ENCODE data around the gene ANKRD34A. TPM values are rescaled to one million over a fixed set of nuclear protein-coding genes. Genes with fewer than 3 reads are reported as not detected.
A peak's percentile ranks its signal among the peaks of the same experiment; 100 is the strongest.

Gene ANKRD34A
- total RNA-seq, 4 donors from 2014 or later, result 0.26 to 5.0 (median 0.61) TPM

DNA sequence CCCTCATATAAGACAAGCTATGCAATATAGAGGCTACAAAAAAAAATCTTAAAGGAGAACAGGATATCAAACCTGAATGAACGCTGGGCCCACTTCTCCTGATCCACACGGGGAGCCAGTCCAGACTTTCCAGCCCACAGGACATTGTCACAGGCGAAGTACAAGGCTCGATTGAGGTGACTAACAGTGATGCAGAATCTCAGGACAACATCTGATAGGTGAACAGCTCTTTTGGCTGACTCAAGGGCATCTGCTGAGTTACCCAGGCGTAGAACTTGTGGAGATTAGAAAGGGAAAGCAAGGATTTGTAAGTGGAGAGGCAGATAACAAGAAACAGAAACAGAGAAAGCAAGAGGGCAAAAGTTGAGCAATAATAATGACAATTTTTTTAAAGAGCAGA lies 47.6 kb downstream of the ANKRD34A start:
- Histone ChIP-seq H3K4me1 (peaks cover 0 to 12% of the 10 kb centered on the region in 2 donors), H3K4me3 (no peak overlapping the region), H3K36me3 (no peaks in the 10 kb centered on the region), H3K27ac (peak overlapping the region in 1 of 2 donors; percentile 88), H3K27me3 (no peaks in the 10 kb centered on the region), H3K9me3 (no peaks in the 10 kb centered on the region)
- intact Hi-C loops (cut with DNase I; ENCODE audit: low total_unique reads), result no loop called here
- TF ChIP-seq POLR2A (IDR thresholded peaks at IDR 0.05), result no peak
- TF ChIP-seq, protein P1, sequence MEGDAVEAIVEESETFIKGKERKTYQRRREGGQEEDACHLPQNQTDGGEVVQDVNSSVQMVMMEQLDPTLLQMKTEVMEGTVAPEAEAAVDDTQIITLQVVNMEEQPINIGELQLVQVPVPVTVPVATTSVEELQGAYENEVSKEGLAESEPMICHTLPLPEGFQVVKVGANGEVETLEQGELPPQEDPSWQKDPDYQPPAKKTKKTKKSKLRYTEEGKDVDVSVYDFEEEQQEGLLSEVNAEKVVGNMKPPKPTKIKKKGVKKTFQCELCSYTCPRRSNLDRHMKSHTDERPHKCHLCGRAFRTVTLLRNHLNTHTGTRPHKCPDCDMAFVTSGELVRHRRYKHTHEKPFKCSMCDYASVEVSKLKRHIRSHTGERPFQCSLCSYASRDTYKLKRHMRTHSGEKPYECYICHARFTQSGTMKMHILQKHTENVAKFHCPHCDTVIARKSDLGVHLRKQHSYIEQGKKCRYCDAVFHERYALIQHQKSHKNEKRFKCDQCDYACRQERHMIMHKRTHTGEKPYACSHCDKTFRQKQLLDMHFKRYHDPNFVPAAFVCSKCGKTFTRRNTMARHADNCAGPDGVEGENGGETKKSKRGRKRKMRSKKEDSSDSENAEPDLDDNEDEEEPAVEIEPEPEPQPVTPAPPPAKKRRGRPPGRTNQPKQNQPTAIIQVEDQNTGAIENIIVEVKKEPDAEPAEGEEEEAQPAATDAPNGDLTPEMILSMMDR (IDR thresholded peaks at IDR 0.05), result no peak
- no peak for DNase-seq

DNA sequence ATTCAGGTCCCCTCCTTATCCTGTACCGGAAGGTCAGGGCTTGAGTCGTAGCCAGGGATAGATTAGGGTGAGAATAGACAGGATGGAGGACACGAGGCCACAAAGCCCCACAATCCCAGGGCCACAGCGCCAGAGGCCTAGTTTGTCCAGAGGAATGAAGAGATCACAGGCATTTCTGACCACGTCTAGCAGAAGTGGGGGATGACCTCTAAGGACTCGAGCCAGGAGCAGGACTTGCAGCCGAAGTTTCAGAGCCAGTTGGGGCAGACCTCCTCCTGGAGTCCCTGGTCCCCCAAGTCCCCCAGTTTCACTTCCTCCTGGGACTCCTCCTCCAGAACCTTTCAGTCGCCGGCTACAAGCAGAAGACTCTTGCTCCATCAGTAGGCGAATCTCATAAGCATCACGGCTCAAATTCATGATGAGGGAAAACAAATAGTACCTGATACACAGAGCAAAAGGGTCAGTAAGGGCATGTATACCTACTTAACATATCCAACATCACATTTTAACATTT lies 52.2 kb downstream of the ANKRD34A start:
- no peak overlapping the region for H3K4me3 ChIP-seq
- intact Hi-C loops (cut with DNase I; ENCODE audit: low total_unique reads), result no loop called here
- TF ChIP-seq, protein P1 (IDR thresholded peaks at IDR 0.05), result no peak
- no peak for TF ChIP-seq POLR2A (IDR thresholded peaks at IDR 0.05)
- no peaks in the 10 kb centered on the region for H3K27me3 ChIP-seq
- H3K4me1 ChIP-seq, result peaks cover 0 to 5% of the 10 kb centered on the region in 2 donors
- H3K36me3 ChIP-seq, result no peaks in the 10 kb centered on the region
- DNase-seq, result no peak
- H3K9me3 ChIP-seq, result no peaks in the 10 kb centered on the region
- no peak overlapping the region for H3K27ac ChIP-seq

Other genes with a start within 250 kb of the ANKRD34A start
- under 1 TPM in 1 of 4 donors, not detected in 3; 0.55 TPM for gene CD160, start 245.1 kb downstream of the ANKRD34A start, total RNA-seq
- gene RNF115, start 140.5 kb downstream of the ANKRD34A start, total RNA-seq, result 10 to 100 TPM; 18.8 to 33.4 (median 27.8) TPM
- gene POLR3C, start 140.4 kb downstream of the ANKRD34A start, total RNA-seq, result 10 to 100 TPM; 36.0 to 49.2 (median 42.2) TPM
- gene NUDT17, start 118.9 kb downstream of the ANKRD34A start, total RNA-seq, result 1 to 10 TPM in 3 of 4 donors, not detected in 1; 2.5 to 5.6 (median 4.7) TPM
- 10 to 100 TPM; 10.2 to 88.6 (median 24.5) TPM for gene PIAS3, start 105.5 kb downstream of the ANKRD34A start, total RNA-seq
- gene ANKRD35, start 78.7 kb downstream of the ANKRD34A start, total RNA-seq, result 1 to 10 TPM in 3 of 4 donors, under 1 TPM in 1; 0.77 to 8.8 (median 5.4) TPM
- 10 to 100 TPM in 1 of 4 donors, 1 to 10 TPM in 3; 2.7 to 19.9 (median 4.0) TPM for gene ITGA10, start 54.5 kb downstream of the ANKRD34A start, total RNA-seq
- 10 to 100 TPM; 26.1 to 46.3 (median 36.0) TPM for gene PEX11B, start 45.9 kb downstream of the ANKRD34A start, total RNA-seq
- gene RBM8A, start 37.1 kb downstream of the ANKRD34A start, total RNA-seq, result 100 to 1,000 TPM; 118 to 226 (median 146) TPM
- 10 to 100 TPM; 12.3 to 69.0 (median 32.2) TPM for gene LIX1L, start 6.6 kb downstream of the ANKRD34A start, total RNA-seq
- gene POLR3GL, start 115 bp upstream of the ANKRD34A start, total RNA-seq, result 10 to 100 TPM in 2 of 4 donors, 1 to 10 TPM in 2; 3.3 to 28.1 (median 8.6) TPM
- gene TXNIP, start 32.0 kb upstream of the ANKRD34A start, total RNA-seq, result 1,000 to 10,000 TPM in 3 of 4 donors, 100 to 1,000 TPM in 1; 731 to 1,940 (median 1,478) TPM
- not detected for gene HJV, start 57.2 kb upstream of the ANKRD34A start, total RNA-seq
- 1 to 10 TPM in 3 of 4 donors, not detected in 1; 1.3 to 4.0 (median 2.8) TPM for gene NBPF10, start 180.2 kb upstream of the ANKRD34A start, total RNA-seq

All from uterus (tissue), 4 donors.